GM12874 (cell line): ENCODE results near the gene FOXO1.

Source experiments
- CTCF ChIP-seq: IDR thresholded peaks from 2 replicates; pipeline ENCODE4 v1.5.1; 2011; ENCODE audit warnings: low read depth, mild to moderate bottlenecking, control low read depth, low read length, moderate library complexity; ENCODE audit not compliant: insufficient read depth

The FOXO1 gene

GRCh38 chr13:40653527-40654318 lies 12.7 kb downstream of the FOXO1 start:
- TF ChIP-seq CTCF = no peak

- no peak for TF ChIP-seq CTCF
Observed at GRCh38 chr13:40652588-40652940, 13.9 kb downstream of the FOXO1 start.

GRCh38 chr13:40651866-40652587 lies 14.4 kb downstream of the FOXO1 start:
- no peak for TF ChIP-seq CTCF

GRCh38 chr13:40648841-40649240 lies 17.6 kb downstream of the FOXO1 start:
- TF ChIP-seq CTCF = no peak

GRCh38 chr13:40648040-40648439 lies 18.4 kb downstream of the FOXO1 start:
- no peak for TF ChIP-seq CTCF

- no peak for TF ChIP-seq CTCF
Observed at GRCh38 chr13:40644838-40645604, 21.4 kb downstream of the FOXO1 start.

- TF ChIP-seq CTCF = no peak
Observed at GRCh38 chr13:40640845-40641458, 25.5 kb downstream of the FOXO1 start.
